ENCODE data around the gene FAM50A.

DNA sequence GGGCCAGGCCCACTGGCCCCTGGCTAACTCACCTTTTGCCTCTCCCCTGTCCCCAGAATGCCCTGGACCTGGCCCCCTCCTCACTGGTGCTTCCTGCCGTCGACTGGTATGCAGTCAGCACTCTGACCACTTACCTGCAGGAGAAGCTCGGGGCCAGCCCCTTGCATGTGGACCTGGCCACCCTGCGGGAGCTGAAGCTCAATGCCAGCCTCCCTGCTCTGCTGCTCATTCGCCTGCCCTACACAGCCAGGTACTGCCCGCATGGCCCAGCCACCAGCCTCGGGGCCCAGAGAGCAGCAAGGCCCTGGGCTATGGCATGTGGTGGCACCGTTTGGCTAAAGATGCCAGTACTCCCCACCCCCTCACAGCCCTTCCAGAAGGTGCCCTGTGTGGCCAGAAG, 11.7 kb upstream of the FAM50A start:
- TF ChIP-seq, protein P1, sequence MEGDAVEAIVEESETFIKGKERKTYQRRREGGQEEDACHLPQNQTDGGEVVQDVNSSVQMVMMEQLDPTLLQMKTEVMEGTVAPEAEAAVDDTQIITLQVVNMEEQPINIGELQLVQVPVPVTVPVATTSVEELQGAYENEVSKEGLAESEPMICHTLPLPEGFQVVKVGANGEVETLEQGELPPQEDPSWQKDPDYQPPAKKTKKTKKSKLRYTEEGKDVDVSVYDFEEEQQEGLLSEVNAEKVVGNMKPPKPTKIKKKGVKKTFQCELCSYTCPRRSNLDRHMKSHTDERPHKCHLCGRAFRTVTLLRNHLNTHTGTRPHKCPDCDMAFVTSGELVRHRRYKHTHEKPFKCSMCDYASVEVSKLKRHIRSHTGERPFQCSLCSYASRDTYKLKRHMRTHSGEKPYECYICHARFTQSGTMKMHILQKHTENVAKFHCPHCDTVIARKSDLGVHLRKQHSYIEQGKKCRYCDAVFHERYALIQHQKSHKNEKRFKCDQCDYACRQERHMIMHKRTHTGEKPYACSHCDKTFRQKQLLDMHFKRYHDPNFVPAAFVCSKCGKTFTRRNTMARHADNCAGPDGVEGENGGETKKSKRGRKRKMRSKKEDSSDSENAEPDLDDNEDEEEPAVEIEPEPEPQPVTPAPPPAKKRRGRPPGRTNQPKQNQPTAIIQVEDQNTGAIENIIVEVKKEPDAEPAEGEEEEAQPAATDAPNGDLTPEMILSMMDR (IDR thresholded peaks at IDR 0.05): no peak
- TF ChIP-seq EP300 (IDR thresholded peaks at IDR 0.05): no peak
- no peak for TF ChIP-seq POLR2A (IDR thresholded peaks at IDR 0.05)
- no peak for TF ChIP-seq POLR2AphosphoS5 (IDR thresholded peaks at IDR 0.05)

Measured in upper lobe of left lung (tissue), 4 donors.